ENCODE data around the gene NEMP2.
"Not testable (repeated sequence)": the region's sequence is repeated elsewhere in the genome, so short reads cannot be mapped to it uniquely, and the experiment has no call there.

NEMP2 gene

GRCh38 chr2:190469771-190470170 is 64.8 kb downstream of the NEMP2 start:
- no peak overlapping the region for H3K9ac ChIP-seq
- no peaks in the 10 kb centered on the region for H3K27me3 ChIP-seq (ENCODE audit: control insufficient read depth, insufficient read depth, low read length)
- no peak overlapping the region for H3K4me3 ChIP-seq (ENCODE audit: low read depth, low read length)
- H3K36me3 ChIP-seq (ENCODE audit: control insufficient read depth, insufficient read depth, low read length) = no peaks in the 10 kb centered on the region
- TF ChIP-seq, protein P1, sequence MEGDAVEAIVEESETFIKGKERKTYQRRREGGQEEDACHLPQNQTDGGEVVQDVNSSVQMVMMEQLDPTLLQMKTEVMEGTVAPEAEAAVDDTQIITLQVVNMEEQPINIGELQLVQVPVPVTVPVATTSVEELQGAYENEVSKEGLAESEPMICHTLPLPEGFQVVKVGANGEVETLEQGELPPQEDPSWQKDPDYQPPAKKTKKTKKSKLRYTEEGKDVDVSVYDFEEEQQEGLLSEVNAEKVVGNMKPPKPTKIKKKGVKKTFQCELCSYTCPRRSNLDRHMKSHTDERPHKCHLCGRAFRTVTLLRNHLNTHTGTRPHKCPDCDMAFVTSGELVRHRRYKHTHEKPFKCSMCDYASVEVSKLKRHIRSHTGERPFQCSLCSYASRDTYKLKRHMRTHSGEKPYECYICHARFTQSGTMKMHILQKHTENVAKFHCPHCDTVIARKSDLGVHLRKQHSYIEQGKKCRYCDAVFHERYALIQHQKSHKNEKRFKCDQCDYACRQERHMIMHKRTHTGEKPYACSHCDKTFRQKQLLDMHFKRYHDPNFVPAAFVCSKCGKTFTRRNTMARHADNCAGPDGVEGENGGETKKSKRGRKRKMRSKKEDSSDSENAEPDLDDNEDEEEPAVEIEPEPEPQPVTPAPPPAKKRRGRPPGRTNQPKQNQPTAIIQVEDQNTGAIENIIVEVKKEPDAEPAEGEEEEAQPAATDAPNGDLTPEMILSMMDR (IDR thresholded peaks at IDR 0.05) = no peak
- no peaks in the 10 kb centered on the region for H3K9me3 ChIP-seq (ENCODE audit: control insufficient read depth, low read length)
- H3K27ac ChIP-seq = peak overlapping the region; percentile 97
- peaks cover 36% of the 10 kb centered on the region for H3K4me1 ChIP-seq
- H2AFZ ChIP-seq = no peak overlapping the region
- H3K79me2 ChIP-seq = peaks cover 24% of the 10 kb centered on the region
- no peak overlapping the region for H3K4me2 ChIP-seq (ENCODE audit: low read length)

GRCh38 chr2:190468814-190469569 is 65.5 kb downstream of the NEMP2 start:
- H3K79me2 ChIP-seq = peaks cover 31% of the 10 kb centered on the region
- H3K9ac ChIP-seq = no peak overlapping the region
- H2AFZ ChIP-seq = peak overlapping the region; percentile 26
- no peaks in the 10 kb centered on the region for H3K27me3 ChIP-seq (ENCODE audit: control insufficient read depth, insufficient read depth, low read length)
- no peaks in the 10 kb centered on the region for H3K9me3 ChIP-seq (ENCODE audit: control insufficient read depth, low read length)
- H3K4me1 ChIP-seq = peaks cover 36% of the 10 kb centered on the region
- H3K36me3 ChIP-seq (ENCODE audit: control insufficient read depth, insufficient read depth, low read length) = no peaks in the 10 kb centered on the region
- H3K27ac ChIP-seq = peak overlapping the region; percentile 97
- H3K4me3 ChIP-seq (ENCODE audit: low read depth, low read length) = peak overlapping the region; percentile 36
- H3K4me2 ChIP-seq (ENCODE audit: low read length) = peak overlapping the region; percentile 61
- TF ChIP-seq, protein P1 (IDR thresholded peaks at IDR 0.05) = no peak

DNA sequence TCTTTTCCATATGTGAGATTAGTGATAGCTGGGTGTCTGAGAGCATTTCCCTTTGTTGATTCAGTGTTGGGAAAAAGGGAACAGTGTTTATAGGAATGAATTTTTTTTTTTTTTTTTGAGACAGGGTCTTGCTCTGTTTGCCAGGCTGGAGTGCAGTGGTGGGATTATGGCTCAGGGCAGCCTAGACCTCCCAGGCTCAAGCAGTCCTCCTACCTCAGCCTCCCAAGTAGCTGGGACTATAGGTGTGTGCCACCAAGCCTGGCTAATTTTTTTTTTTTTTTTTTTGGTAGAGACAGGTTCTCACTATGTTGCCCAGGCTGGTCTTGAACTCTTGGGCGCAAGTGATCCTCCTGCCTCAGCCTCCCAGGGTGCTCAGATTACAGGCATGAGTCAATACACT is 66.2 kb downstream of the NEMP2 start:
- H3K27me3 ChIP-seq (ENCODE audit: control insufficient read depth, insufficient read depth, low read length); H3K36me3 ChIP-seq (ENCODE audit: control insufficient read depth, insufficient read depth, low read length); H2AFZ ChIP-seq; H3K9me3 ChIP-seq (ENCODE audit: control insufficient read depth, low read length); H3K9ac ChIP-seq; H3K4me3 ChIP-seq (ENCODE audit: low read depth, low read length): not testable (repeated sequence)
- Histone ChIP-seq H3K4me2 (ENCODE audit: low read length) (peak overlapping the region; percentile 61), H3K79me2 (peaks cover 36% of the 10 kb centered on the region), H3K4me1 (peaks cover 36% of the 10 kb centered on the region), H3K27ac (peak overlapping the region; percentile 97)

DNA sequence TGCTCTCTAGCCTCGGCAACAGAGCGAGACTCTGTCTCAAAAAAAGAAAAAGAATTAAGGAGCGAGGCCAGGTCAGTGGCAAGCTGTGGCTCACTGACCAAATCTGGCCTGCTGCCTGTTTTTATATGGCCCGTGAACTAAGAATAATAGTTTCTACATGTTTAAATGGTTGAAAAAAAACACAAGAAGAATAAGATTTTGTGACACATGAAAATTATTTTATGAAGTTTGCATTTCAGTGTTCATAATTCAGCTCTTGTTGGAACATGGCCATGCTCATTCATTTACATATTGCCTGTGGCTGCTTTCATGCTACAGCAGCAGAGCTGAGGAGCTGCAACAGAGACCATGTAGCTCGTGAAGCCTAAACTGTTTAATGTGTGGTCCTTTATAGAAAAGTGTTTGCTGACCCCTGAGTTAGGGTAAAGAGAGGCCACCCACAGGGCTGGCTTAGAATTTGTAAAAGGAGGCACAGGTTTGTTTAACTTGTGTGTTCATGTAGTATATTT is 66.9 kb downstream of the NEMP2 start:
- H3K79me2 ChIP-seq = peaks cover 39% of the 10 kb centered on the region
- H3K4me1 ChIP-seq = peaks cover 40% of the 10 kb centered on the region
- H3K27ac ChIP-seq = peak overlapping the region; percentile 97
- H3K4me2 ChIP-seq (ENCODE audit: low read length) = peak overlapping the region; percentile 53
- peak overlapping the region; percentile 36 for H3K4me3 ChIP-seq (ENCODE audit: low read depth, low read length)
- no peaks in the 10 kb centered on the region for H3K9me3 ChIP-seq (ENCODE audit: control insufficient read depth, low read length)
- H3K27me3 ChIP-seq (ENCODE audit: control insufficient read depth, insufficient read depth, low read length) = no peaks in the 10 kb centered on the region
- no peaks in the 10 kb centered on the region for H3K36me3 ChIP-seq (ENCODE audit: control insufficient read depth, insufficient read depth, low read length)
- peak overlapping the region; percentile 36 for H2AFZ ChIP-seq
- no peak overlapping the region for H3K9ac ChIP-seq
- TF ChIP-seq, protein P1 (IDR thresholded peaks at IDR 0.05) = no peak

- Histone ChIP-seq H2AFZ (peak overlapping the region; percentile 36), H3K9ac (no peak overlapping the region), H3K4me3 (ENCODE audit: low read depth, low read length) (peak overlapping the region; percentile 36), H3K27me3 (ENCODE audit: control insufficient read depth, insufficient read depth, low read length) (no peaks in the 10 kb centered on the region), H3K9me3 (ENCODE audit: control insufficient read depth, low read length) (no peaks in the 10 kb centered on the region), H3K4me2 (ENCODE audit: low read length) (peak overlapping the region; percentile 53), H3K36me3 (ENCODE audit: control insufficient read depth, insufficient read depth, low read length) (no peaks in the 10 kb centered on the region), H3K4me1 (peaks cover 45% of the 10 kb centered on the region), H3K79me2 (peaks cover 44% of the 10 kb centered on the region), H3K27ac (peak overlapping the region; percentile 97)
- TF ChIP-seq, protein P1 (IDR thresholded peaks at IDR 0.05) = no peak
Observed at GRCh38 chr2:190466819-190467446, 67.6 kb downstream of the NEMP2 start.

Data from parathyroid adenoma (tissue), 2 donors.